Activated CD8-positive, alpha-beta T cell treated with anti-CD3 and anti-CD28 coated beads for 36 hours (primary cell): ENCODE measurements around the gene B3GLCT. TPM values are rescaled to one million over a fixed set of nuclear protein-coding genes. Genes with fewer than 3 reads are reported as not detected.

Experiments used
- ATAC-seq: fragments of 200-7000 bp; cut with Tn5 transposase; one replicate; pipeline ENCODE4 v1.10.0; 2021; ENCODE audit warnings: mild to moderate bottlenecking, moderate library complexity
- CTCF ChIA-PET: fragments of 350-600 bp; sonication (Branson Sonifier 250); formaldehyde crosslinking; loops from one replicate; lab custom pipeline; 2021; ENCODE audit warnings: antibody characterized with exemption; lab: Charles Lee
- POLR2A ChIA-PET: fragments of 350-600 bp; sonication (Branson Sonifier 250); formaldehyde crosslinking; loops from one replicate; lab custom pipeline; 2021; ENCODE audit warnings: antibody characterized with exemption; lab: Charles Lee
- DNase-seq: peaks from one replicate; pipeline ENCODE4 v3.0.0-alpha.2; 2020
- H3K27ac Mint-ChIP-seq: one replicate; pipeline ENCODE4 v1.8.0; 2021; ENCODE audit warnings: mild to moderate bottlenecking, mixed read lengths
- H3K27me3 Mint-ChIP-seq: one replicate; pipeline ENCODE4 v1.8.0; 2021; ENCODE audit warnings: mixed read lengths
- H3K36me3 Mint-ChIP-seq: one replicate; pipeline ENCODE4 v1.8.0; 2021; ENCODE audit warnings: low read depth, mixed read lengths
- H3K4me1 Mint-ChIP-seq: one replicate; pipeline ENCODE4 v1.8.0; 2021; ENCODE audit warnings: low read depth, mixed read lengths
- H3K4me3 Mint-ChIP-seq: one replicate; pipeline ENCODE4 v1.8.0; 2021; ENCODE audit warnings: mild to moderate bottlenecking, moderate library complexity, mixed read lengths
- H3K9me3 Mint-ChIP-seq: one replicate; pipeline ENCODE4 v1.8.0; 2021; ENCODE audit warnings: mixed read lengths
- CTCF ChIP-seq: fragments of 200-600 bp; IDR thresholded peaks from one replicate; pipeline ENCODE4 v1.8.0; 2022; ENCODE audit warnings: antibody characterized with exemption, mild to moderate bottlenecking
- intact Hi-C: fragments of 100-400 bp; cut with micrococcal nuclease; formaldehyde crosslinking; loops from one replicate; pipeline ENCODE4 v1.10.0; 2022
- total RNA-seq, 2 experiments: library from RNA; stranded (reverse); gene quantifications; one replicate each; pipeline ENCODE4 v1.2.3, GENCODE V29; 2021

The B3GLCT gene
- total RNA-seq, 2 experiments from 2014 or later = 2.4 to 2.5 TPM

- no peak overlapping the region for H3K27ac Mint-ChIP-seq
- peaks cover 4% of the 10 kb centered on the region for H3K9me3 Mint-ChIP-seq
- no peak overlapping the region for H3K4me3 Mint-ChIP-seq
- ChIA-PET POLR2A (no interaction called here), CTCF (no interaction called here)
- no peak for TF ChIP-seq CTCF
- H3K27me3 Mint-ChIP-seq = peaks cover 3% of the 10 kb centered on the region
- H3K36me3 Mint-ChIP-seq = no peaks in the 10 kb centered on the region
- no peak for DNase-seq
- intact Hi-C loops = no loop called here
- no peaks in the 10 kb centered on the region for H3K4me1 Mint-ChIP-seq
- ATAC-seq = no peak
Observed at GRCh38 chr13:31367410-31367809, 167.6 kb downstream of the B3GLCT start.

- DNase-seq = no peak
- H3K9me3 Mint-ChIP-seq = peaks cover 4% of the 10 kb centered on the region
- H3K4me1 Mint-ChIP-seq = no peaks in the 10 kb centered on the region
- no peak overlapping the region for H3K27ac Mint-ChIP-seq
- peaks cover 3% of the 10 kb centered on the region for H3K27me3 Mint-ChIP-seq
- no peak for ATAC-seq
- H3K4me3 Mint-ChIP-seq = no peak overlapping the region
- intact Hi-C loops = no loop called here
- ChIA-PET POLR2A (no interaction called here), CTCF (interaction anchor here (1.5 kb wide), 1 partner anchor 133 kb away, joined by 4 read pairs; no protein-coding TSS in a partner anchor)
- no peaks in the 10 kb centered on the region for H3K36me3 Mint-ChIP-seq
- TF ChIP-seq CTCF = no peak
Observed at GRCh38 chr13:31369213-31369612, 169.4 kb downstream of the B3GLCT start.

DNA sequence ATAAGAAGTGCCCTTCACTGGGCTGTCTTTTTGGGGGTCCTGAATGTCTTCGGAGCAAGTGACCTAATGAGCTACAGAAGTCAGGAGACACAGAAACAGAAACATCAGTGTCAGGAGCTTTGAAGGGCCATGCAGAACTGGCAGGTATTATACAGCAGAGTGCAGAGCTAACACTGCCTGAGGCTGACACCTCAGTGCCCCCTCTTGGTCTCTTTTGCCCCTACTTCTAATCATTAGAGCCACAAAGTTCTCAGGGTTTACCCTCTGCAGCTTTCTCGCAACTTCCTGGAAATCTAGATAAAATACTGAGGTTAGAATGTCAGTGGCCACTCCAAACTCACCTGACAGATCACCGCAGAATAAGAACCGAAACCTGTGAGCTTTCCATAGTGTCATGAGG lies 172.7 kb downstream of the B3GLCT start:
- Mint-ChIP-seq H3K4me1 (no peaks in the 10 kb centered on the region), H3K9me3 (no peaks in the 10 kb centered on the region), H3K4me3 (no peak overlapping the region), H3K27me3 (peaks cover 5% of the 10 kb centered on the region), H3K36me3 (no peaks in the 10 kb centered on the region), H3K27ac (no peak overlapping the region)
- no peak for TF ChIP-seq CTCF
- DNase-seq = no peak
- intact Hi-C loops = no loop called here
- CTCF ChIA-PET = interaction anchor here (1.5 kb wide), 1 partner anchor 136 kb away, joined by 3 read pairs; no protein-coding TSS in a partner anchor
- POLR2A ChIA-PET = interaction anchor here (1.2 kb wide), 1 partner anchor 30 kb away, joined by 4 read pairs; no protein-coding TSS in a partner anchor
- no peak for ATAC-seq

DNA sequence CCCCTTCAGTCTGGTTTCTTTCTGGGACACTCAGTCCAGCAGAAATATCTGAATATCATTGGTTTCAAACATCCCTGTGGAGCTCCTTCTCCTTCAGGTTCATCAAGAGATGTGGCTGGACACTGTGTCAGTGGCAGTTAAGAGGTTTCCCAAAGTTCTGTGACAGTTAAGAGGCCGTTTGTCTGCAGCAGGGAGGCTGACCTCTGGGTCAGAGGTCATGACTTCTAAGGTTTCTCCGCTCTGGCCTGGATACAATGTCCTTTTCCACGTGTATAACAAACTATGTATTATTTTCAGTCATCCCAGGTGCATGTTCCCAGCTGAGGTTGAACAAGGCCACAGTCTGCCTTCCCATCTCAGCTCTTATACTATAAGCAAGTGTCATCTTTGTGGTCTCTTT lies 174.9 kb downstream of the B3GLCT start:
- DNase-seq (no peak), ATAC-seq (no peak)
- H3K9me3 Mint-ChIP-seq = no peaks in the 10 kb centered on the region
- POLR2A ChIA-PET = no interaction called here
- intact Hi-C loops = no loop called here
- no peak for TF ChIP-seq CTCF
- no peak overlapping the region for H3K27ac Mint-ChIP-seq
- CTCF ChIA-PET = no interaction called here
- H3K36me3 Mint-ChIP-seq = no peaks in the 10 kb centered on the region
- H3K27me3 Mint-ChIP-seq = peaks cover 4% of the 10 kb centered on the region
- H3K4me3 Mint-ChIP-seq = no peak overlapping the region
- no peaks in the 10 kb centered on the region for H3K4me1 Mint-ChIP-seq

DNA sequence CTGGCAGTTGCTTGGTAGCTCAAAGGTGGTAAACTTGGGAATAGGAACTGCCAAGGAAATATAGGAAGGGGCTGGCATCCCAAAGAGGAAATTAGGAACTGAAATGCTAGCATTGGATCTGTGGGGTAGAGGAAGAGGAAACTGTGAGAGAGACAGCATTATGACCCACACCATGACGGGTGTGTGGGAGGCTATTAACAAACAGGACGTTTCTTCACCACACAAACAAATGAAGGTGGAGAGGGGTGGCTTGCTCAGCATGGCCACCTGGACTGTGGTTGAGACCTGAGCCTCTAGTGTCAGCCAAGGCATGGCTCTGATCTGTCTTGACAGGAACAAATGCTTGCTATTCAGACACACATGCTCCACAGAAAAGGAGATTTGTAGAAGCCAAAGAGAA lies 178.2 kb downstream of the B3GLCT start:
- no peak for TF ChIP-seq CTCF
- no peak for ATAC-seq
- Mint-ChIP-seq H3K27ac (no peak overlapping the region), H3K36me3 (no peaks in the 10 kb centered on the region), H3K4me3 (no peak overlapping the region), H3K9me3 (no peaks in the 10 kb centered on the region), H3K27me3 (peaks cover 3% of the 10 kb centered on the region), H3K4me1 (no peaks in the 10 kb centered on the region)
- POLR2A ChIA-PET = no interaction called here
- intact Hi-C loops = no loop called here
- CTCF ChIA-PET = no interaction called here
- DNase-seq = no peak
